Kidney (tissue), 14 donors: ENCODE results near the gene SCAF8. TPM values are rescaled to one million over a fixed set of nuclear protein-coding genes. Genes with fewer than 3 reads are reported as not detected.
A peak's percentile ranks its signal among the peaks of the same experiment; 100 is the strongest.

ENCODE experiments used
- DNase-seq, 5 donors: peaks; one replicate each; pipeline ENCODE4 v3.0.0-alpha.2; 2013 to 2020
- FAIRE-seq: peaks from 2 replicates; lab custom pipeline; 2012; peaks lifted over from hg19 to GRCh38; lab: Jason Lieb, UNC
- H3K27ac ChIP-seq, 2 donors: one replicate each; pipeline ENCODE4 v1.7.0; 2013; ENCODE audit warnings: low read depth in 2 of 2, low read length in 2 of 2, inconsistent platforms in 1 of 2
- H3K27me3 ChIP-seq: one replicate; pipeline ENCODE4 v1.7.1; 2013; ENCODE audit warnings: low read length, inconsistent platforms; ENCODE audit not compliant: control insufficient read depth, insufficient read depth
- H3K36me3 ChIP-seq, 3 donors: one replicate each; pipeline versions ENCODE4 v1.7.0 to v1.7.1; 2013; ENCODE audit warnings: low read length in 3 of 3, control low read depth in 1 of 3, inconsistent platforms in 1 of 3; ENCODE audit not compliant: insufficient read depth in 3 of 3, control insufficient read depth in 2 of 3
- H3K4me1 ChIP-seq, 3 donors: one replicate each; pipeline versions ENCODE4 v1.7.0 to v1.7.1; 2013; ENCODE audit warnings: low read length in 3 of 3, inconsistent platforms in 1 of 3, low read depth in 1 of 3; ENCODE audit not compliant: control insufficient read depth in 2 of 3, insufficient read depth in 2 of 3
- H3K4me3 ChIP-seq, 3 donors: one replicate each; pipeline versions ENCODE4 v1.7.0 to v1.8.1; 2013; ENCODE audit warnings: low read length in 3 of 3, control low read depth in 1 of 3, inconsistent platforms in 1 of 3
- H3K9ac ChIP-seq, 3 donors: one replicate each; pipeline versions ENCODE4 v1.7.0 to v1.7.1; 2013; ENCODE audit warnings: low read length in 3 of 3, control low read depth in 1 of 3, inconsistent platforms in 1 of 3
- H3K9me3 ChIP-seq, 3 donors: one replicate each; pipeline versions ENCODE4 v1.7.0 to v1.7.1; 2013; ENCODE audit warnings: low read length in 3 of 3, control low read depth in 1 of 3, inconsistent platforms in 1 of 3; ENCODE audit not compliant: control insufficient read depth in 2 of 3, insufficient read depth in 1 of 3
- CTCF ChIP-seq: IDR thresholded peaks from 3 replicates; pipeline ENCODE4 v1.5.1; 2012; ENCODE audit warnings: mild to moderate bottlenecking, moderate library complexity, borderline replicate concordance; ENCODE audit not compliant: insufficient read depth; ENCODE audit errors: extremely low read depth
- intact Hi-C: fragments of 100-400 bp; cut with DNase I; formaldehyde crosslinking; loops from one replicate; pipeline ENCODE4 v1.11.1; 2022
- polyA plus RNA-seq: library from polyadenylated mRNA; stranded (reverse); fragments of 350-450 nt; fragmentation: Illumina TruSeq; extraction: RNeasy Lipid Tissue Mini Kit (QIAGEN cat#74804); gene quantifications from one replicate; pipeline ENCODE4 v1.2.3, GENCODE V29; 2014; ENCODE audit warnings: low read depth, low replicate concordance; ENCODE audit not compliant: insufficient read depth
- total RNA-seq: library from RNA; stranded (reverse); fragmentation: NEBNext Ultra II Directional; extraction: Animal tissue kit (Norgen Biotek cat#: 25700); gene quantifications from one replicate; pipeline ENCODE4 v1.2.1, GENCODE V29; 2021
- donor health status: control.
- donor health status: control.
- donor health status: control.
- donor health status: control.
- donor health status: control.
- donor health status: DM: yes; HTN: yes; CAD: no.
- donor health status: Normal renal cell carcinoma (clear cell type).

SCAF8 gene
- total and polyA plus RNA-seq, 2 donors from 2014 or later, result 8.3 to 52.2 TPM

- H3K9ac ChIP-seq, result no peak overlapping the region
- H3K4me3 ChIP-seq, result no peak overlapping the region
- H3K27ac ChIP-seq, result no peak overlapping the region
- intact Hi-C loops, result no loop called here
- no peaks in the 10 kb centered on the region for H3K27me3 ChIP-seq
- TF ChIP-seq CTCF, result no peak
- no peaks in the 10 kb centered on the region for H3K4me1 ChIP-seq
- DNase-seq (no peak), FAIRE-seq (no peak)
- no peaks in the 10 kb centered on the region for H3K9me3 ChIP-seq
- H3K36me3 ChIP-seq, result peaks cover 0 to 2% (median 0%) of the 10 kb centered on the region in 3 donors
Measured at GRCh38 chr6:154841109-154841508, 107.9 kb downstream of the SCAF8 start.

GRCh38 chr6:154842833-154843232, 109.6 kb downstream of the SCAF8 start:
- H3K36me3 ChIP-seq, result peaks cover 0 to 2% (median 0%) of the 10 kb centered on the region in 3 donors
- H3K27ac ChIP-seq, result no peak overlapping the region
- FAIRE-seq, result peak; percentile 37
- DNase-seq, result no peak
- H3K9ac ChIP-seq, result no peak overlapping the region
- intact Hi-C loops, result no loop called here
- H3K4me1 ChIP-seq, result no peaks in the 10 kb centered on the region
- no peaks in the 10 kb centered on the region for H3K27me3 ChIP-seq
- no peak for TF ChIP-seq CTCF
- no peaks in the 10 kb centered on the region for H3K9me3 ChIP-seq
- no peak overlapping the region for H3K4me3 ChIP-seq

- intact Hi-C loops, result no loop called here
- Histone ChIP-seq H3K36me3 (no peaks in the 10 kb centered on the region), H3K27ac (no peak overlapping the region), H3K27me3 (no peaks in the 10 kb centered on the region), H3K4me3 (no peak overlapping the region), H3K4me1 (no peaks in the 10 kb centered on the region), H3K9me3 (no peaks in the 10 kb centered on the region), H3K9ac (no peak overlapping the region)
- DNase-seq (no peak), FAIRE-seq (no peak)
- no peak for TF ChIP-seq CTCF
Measured at GRCh38 chr6:154847318-154847717, 114.1 kb downstream of the SCAF8 start.

GRCh38 chr6:154848580-154848979, 115.4 kb downstream of the SCAF8 start:
- Histone ChIP-seq H3K27ac (no peak overlapping the region), H3K36me3 (no peaks in the 10 kb centered on the region), H3K9me3 (no peaks in the 10 kb centered on the region), H3K4me3 (no peak overlapping the region), H3K27me3 (no peaks in the 10 kb centered on the region), H3K4me1 (no peaks in the 10 kb centered on the region), H3K9ac (no peak overlapping the region)
- peak in 2 of 5 donors; percentile 38 to 47 for DNase-seq
- no peak for TF ChIP-seq CTCF
- FAIRE-seq, result no peak
- intact Hi-C loops, result no loop called here
